ENCODE data around the gene CA4. TPM values are rescaled to one million over a fixed set of nuclear protein-coding genes. Genes with fewer than 3 reads are reported as not detected.

The CA4 gene
- total and polyA plus RNA-seq, 10 donors = 1.7 to 19.3 (median 8.1) TPM

GRCh38 chr17:60153606-60154390, 4.0 kb downstream of the CA4 start:
- Histone ChIP-seq H3K4me3 (no peak overlapping the region), H3K9me3 (no peaks in the 10 kb centered on the region), H3K27me3 (replicated peaks in 1 of 7) (peaks cover 6 to 97% (median 32%) of the 10 kb centered on the region in 7 donors), H3K27ac (no peak overlapping the region), H3K36me3 (peaks cover 0 to 31% (median 0%) of the 10 kb centered on the region in 6 donors), H3K4me1 (peaks cover 8 to 38% (median 20%) of the 10 kb centered on the region in 6 donors)
- peak; percentile 55 for DNase-seq
- intact Hi-C loops (cut with DNase I; ENCODE audit: low total_unique reads) = no loop called here
- no peak for TF ChIP-seq POLR2A (IDR thresholded peaks at IDR 0.05)
- TF ChIP-seq POLR2AphosphoS5 (IDR thresholded peaks at IDR 0.05) = no peak
- TF ChIP-seq CTCF (IDR thresholded peaks at IDR 0.05 in 8 of 11, conservative IDR thresholded peaks at IDR 0.05 in 3 of 11) = no peak
- WGBS, 5 donors = 74 to 87% (median 78%) methylated on average over 10 to 12 of the region's 12 CpGs

- peaks cover 0 to 41% (median 0%) of the 10 kb centered on the region in 6 donors for H3K36me3 ChIP-seq
- DNase-seq = peak; percentile 51
- peaks cover 3 to 97% (median 22%) of the 10 kb centered on the region in 7 donors for H3K27me3 ChIP-seq (replicated peaks in 1 of 7)
- H3K9me3 ChIP-seq = no peaks in the 10 kb centered on the region
- WGBS, 5 donors = 79 to 89% (median 88%) methylated on average over 12 to 14 of the region's 14 CpGs
- no peak overlapping the region for H3K27ac ChIP-seq
- no peak overlapping the region for H3K4me3 ChIP-seq
- TF ChIP-seq POLR2A (IDR thresholded peaks at IDR 0.05) (no peak), CTCF (IDR thresholded peaks at IDR 0.05 in 8 of 11, conservative IDR thresholded peaks at IDR 0.05 in 3 of 11) (no peak), POLR2AphosphoS5 (IDR thresholded peaks at IDR 0.05) (no peak)
- H3K4me1 ChIP-seq = peaks cover 4 to 28% (median 14%) of the 10 kb centered on the region in 6 donors
- intact Hi-C loops (cut with DNase I; ENCODE audit: low total_unique reads) = no loop called here
Observed at GRCh38 chr17:60154616-60155426, 5.0 kb downstream of the CA4 start.

GRCh38 chr17:60155427-60155814, 5.6 kb downstream of the CA4 start:
- DNase-seq = peak; percentile 2
- Histone ChIP-seq H3K27me3 (replicated peaks in 1 of 7) (peaks cover 0 to 97% (median 16%) of the 10 kb centered on the region in 7 donors), H3K4me1 (peaks cover 0 to 22% (median 8%) of the 10 kb centered on the region in 6 donors)

More at GRCh38 chr17:60155427-60155814, 5.6 kb downstream of the CA4 start:
- Histone ChIP-seq H3K27ac (no peak overlapping the region), H3K9me3 (no peaks in the 10 kb centered on the region), H3K36me3 (peaks cover 0 to 44% (median 0%) of the 10 kb centered on the region in 6 donors), H3K4me3 (no peak overlapping the region)
- 71 to 89% (median 83%) methylated on average over 3 of the region's 3 CpGs for WGBS, 5 donors
- intact Hi-C loops (cut with DNase I; ENCODE audit: low total_unique reads) = no loop called here
- TF ChIP-seq POLR2A (IDR thresholded peaks at IDR 0.05) (no peak), POLR2AphosphoS5 (IDR thresholded peaks at IDR 0.05) (no peak), CTCF (IDR thresholded peaks at IDR 0.05 in 8 of 11, conservative IDR thresholded peaks at IDR 0.05 in 3 of 11) (no peak)

Measured in spleen (tissue), 11 donors.